DOHH2 (cell line): ENCODE measurements around the gene PRAME.

Experiments
- CTCF ChIP-seq: fragments of 200-600 bp; sonication (generic); IDR thresholded peaks from one replicate; pipeline ENCODE4 v1.5.1; 2014; ENCODE audit warnings: antibody characterized with exemption, mild to moderate bottlenecking, low read depth, low read length; ENCODE audit not compliant: poor library complexity, severe bottlenecking
- EZH2phosphoT487 ChIP-seq: fragments of 200-600 bp; sonication (generic); IDR thresholded peaks from 2 replicates; pipeline ENCODE4 v1.6.1; 2017; ENCODE audit warnings: borderline replicate concordance, mild to moderate bottlenecking, antibody characterized with exemption, low read length, moderate library complexity, mixed read lengths

- TF ChIP-seq CTCF (no peak), EZH2phosphoT487 (no peak)
Measured at GRCh38 chr22:22506736-22507135, 52.3 kb downstream of the PRAME start.
